B cell (primary cell): ENCODE data around the gene MXRA8. TPM values are rescaled to one million over a fixed set of nuclear protein-coding genes. Genes with fewer than 3 reads are reported as not detected.
A peak's percentile ranks its signal among the peaks of the same experiment; 100 is the strongest.

Experiments used
- ATAC-seq: fragments of 200-7000 bp; cut with Tn5 transposase; one replicate; pipeline ENCODE4 v1.10.0; 2021; ENCODE audit warnings: low read depth, mild to moderate bottlenecking, moderate number of reproducible peaks, moderate library complexity
- CTCF ChIA-PET: fragments of 350-600 bp; sonication (Branson Sonifier 250); formaldehyde crosslinking; loops from one replicate; lab custom pipeline; 2021; ENCODE audit warnings: antibody characterized with exemption, inconsistent platforms; lab: Charles Lee
- POLR2A ChIA-PET: fragments of 350-600 bp; sonication (Branson Sonifier 250); formaldehyde crosslinking; loops from one replicate; lab custom pipeline; 2021; ENCODE audit warnings: antibody characterized with exemption; lab: Charles Lee
- DNase-seq: peaks from one replicate; pipeline ENCODE4 v3.0.0; 2013
- H2AFZ ChIP-seq: 2 replicates; pipeline ENCODE4 v1.6.1; 2012; ENCODE audit warnings: mild to moderate bottlenecking, low read depth, low read length; ENCODE audit not compliant: insufficient read depth, poor library complexity, severe bottlenecking
- H3K27ac ChIP-seq, 2 donors: 1 replicate in 1 of 2; 2 replicates in 1 of 2; pipeline ENCODE4 v1.5.1; 2012 to 2013; ENCODE audit warnings: low read length in 2 of 2, mild to moderate bottlenecking in 2 of 2, moderate library complexity in 1 of 2
- H3K27me3 ChIP-seq, 4 experiments: fragments of 200-600 bp in 1 of 4; sonication (generic) in 1 of 4; replicated peaks in 1 of 4; 1 replicate in 2 of 4; 2 replicates in 2 of 4; pipeline versions ENCODE4 v1.6.1 to v1.7.0; 2013 to 2016; ENCODE audit warnings: low read length in 3 of 4, mild to moderate bottlenecking in 2 of 4, mixed read lengths in 1 of 4, moderate library complexity in 1 of 4; ENCODE audit not compliant: insufficient read depth in 4 of 4, control insufficient read depth in 3 of 4; ENCODE audit errors: control extremely low read depth in 1 of 4
- H3K36me3 ChIP-seq, 2 experiments: replicated peaks in 1 of 2; 1 replicate in 1 of 2; 2 replicates in 1 of 2; pipeline versions ENCODE4 v1.6.1 to v1.7.1; 2013; ENCODE audit warnings: low read length in 1 of 2; ENCODE audit not compliant: insufficient read depth in 2 of 2, control insufficient read depth in 1 of 2; ENCODE audit errors: control extremely low read depth in 1 of 2, extremely low read depth in 1 of 2
- H3K4me1 ChIP-seq, 2 donors: fragments of 200-600 bp in 1 of 2; sonication (generic) in 1 of 2; 1 replicate in 1 of 2; 2 replicates in 1 of 2; pipeline versions ENCODE4 v1.5.1 to v1.6.1; 2013 to 2017; ENCODE audit warnings: low read length in 2 of 2; ENCODE audit not compliant: control insufficient read depth in 2 of 2, insufficient read depth in 2 of 2
- H3K4me2 ChIP-seq: replicated peaks from 2 replicates; pipeline ENCODE3; 2012; ENCODE audit warnings: mild to moderate bottlenecking, low read depth, low read length; ENCODE audit not compliant: poor library complexity, severe bottlenecking
- H3K4me3 ChIP-seq, 5 experiments: fragments of 200-600 bp in 1 of 5; sonication (generic) in 1 of 5; 1 replicate in 3 of 5; 2 replicates in 2 of 5; pipeline versions ENCODE4 v1.5.1 to v1.7.0; 2011 to 2016; ENCODE audit warnings: low read length in 4 of 5, mild to moderate bottlenecking in 4 of 5, low read depth in 2 of 5, control low read depth in 1 of 5, moderate library complexity in 1 of 5; ENCODE audit not compliant: insufficient read depth in 1 of 5; ENCODE audit errors: control extremely low read depth in 1 of 5, extremely low read depth in 1 of 5
- H3K79me2 ChIP-seq: fragments of 200-600 bp; sonication (generic); one replicate; pipeline ENCODE4 v1.6.0; 2016; ENCODE audit warnings: low read length; ENCODE audit not compliant: control insufficient read depth, insufficient read depth
- H3K9ac ChIP-seq: fragments of 200-600 bp; sonication (generic); 2 replicates; pipeline ENCODE4 v1.6.1; 2017; ENCODE audit warnings: mild to moderate bottlenecking, low read length, moderate library complexity
- H3K9me3 ChIP-seq, 3 donors: one replicate each; pipeline versions ENCODE4 v1.6.1 to v1.7.1; 2013; ENCODE audit warnings: low read length in 2 of 3; ENCODE audit not compliant: control insufficient read depth in 2 of 3, insufficient read depth in 1 of 3; ENCODE audit errors: control extremely low read depth in 1 of 3
- H4K20me1 ChIP-seq: 2 replicates; pipeline ENCODE4 v1.6.0; 2012; ENCODE audit warnings: mild to moderate bottlenecking, low read length; ENCODE audit not compliant: insufficient read depth, control insufficient read depth, poor library complexity, severe bottlenecking
- H3K27ac Mint-ChIP-seq: one replicate; pipeline ENCODE4 v1.8.0; 2021; ENCODE audit warnings: mixed read lengths
- H3K27me3 Mint-ChIP-seq: one replicate; pipeline ENCODE4 v1.8.0; 2021; ENCODE audit warnings: mixed read lengths
- H3K4me1 Mint-ChIP-seq: one replicate; pipeline ENCODE4 v1.8.0; 2021; ENCODE audit warnings: mixed read lengths
- H3K4me3 Mint-ChIP-seq: one replicate; pipeline ENCODE4 v1.8.0; 2021; ENCODE audit warnings: mixed read lengths
- H3K9me3 Mint-ChIP-seq: one replicate; pipeline ENCODE4 v1.8.0; 2022; ENCODE audit warnings: mixed read lengths; ENCODE audit not compliant: insufficient read depth
- CTCF ChIP-seq: fragments of 200-600 bp; IDR thresholded peaks from one replicate; pipeline ENCODE4 v1.8.0; 2022; ENCODE audit warnings: antibody characterized with exemption, mild to moderate bottlenecking
- EZH2 ChIP-seq: IDR thresholded peaks from 2 replicates; pipeline ENCODE4 v1.6.1; 2012; ENCODE audit warnings: borderline replicate concordance, low read depth, mild to moderate bottlenecking, moderate library complexity, low read length; ENCODE audit not compliant: insufficient read depth, poor library complexity, severe bottlenecking
- WGBS: methylation state at CpG from one replicate; pipeline ENCODE4 v1.1.5; 2013; ENCODE audit warnings: missing lambda C conversion rate; ENCODE audit not compliant: insufficient coverage; 5-methylcytosine and 5-hydroxymethylcytosine counted together
- intact Hi-C: fragments of 100-400 bp; cut with micrococcal nuclease; formaldehyde crosslinking; loops from one replicate; pipeline ENCODE4 v1.10.0; 2022
- polyA plus RNA-seq: library from polyadenylated mRNA; depleted of rRNA; stranded (reverse); fragments of >200 nt; gene quantifications from 2 replicates; pipeline ENCODE4 v1.2.3, GENCODE V29; 2012
- total RNA-seq, 2 donors: library from RNA; stranded (reverse); fragments of 120-200 nt in 1 of 2; gene quantifications; 1 replicate in 1 of 2; 2 replicates in 1 of 2; pipeline versions ENCODE4 v1.2.3 to v1.2.4, GENCODE V29; 2013 to 2022

MXRA8 gene
- total and polyA plus RNA-seq, 2 donors (not counting 1 experiment from before 2014, with no cell fraction given), result 0.10 TPM; not detected in 1

DNA sequence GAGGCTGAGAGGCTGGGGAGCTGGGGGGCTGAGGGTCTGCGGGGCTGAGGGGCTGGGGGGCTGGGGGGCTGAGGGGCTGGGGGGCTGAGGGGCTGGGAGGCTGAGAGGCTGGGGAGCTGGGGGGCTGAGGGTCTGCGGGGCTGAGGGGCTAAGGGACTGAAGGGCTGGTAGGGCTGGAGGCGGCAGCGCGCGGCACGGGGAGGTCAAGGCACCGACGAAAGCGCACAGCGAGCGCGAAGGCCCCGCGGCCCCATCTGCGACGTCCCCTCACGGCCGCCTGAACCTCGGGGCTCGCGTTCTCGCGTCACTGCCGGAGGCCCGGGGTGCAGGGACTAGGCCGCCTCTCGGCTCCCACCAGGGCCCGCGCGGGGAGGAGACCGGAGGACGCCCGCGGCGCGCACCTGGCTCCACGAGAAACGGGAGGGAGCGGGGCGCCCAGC, 34.3 kb downstream of the MXRA8 start:
- ChIA-PET CTCF (no interaction called here), POLR2A (no interaction called here)
- WGBS, result under 1% methylated on average over 39 of the region's 41 CpGs
- Histone ChIP-seq H2AFZ (peak overlapping the region; percentile 84), H3K4me1 (peaks cover 20 to 32% of the 10 kb centered on the region in 2 donors), H3K9ac (peak overlapping the region; percentile 95), H3K27me3 (no peaks in the 10 kb centered on the region), H3K27ac (peak overlapping the region in 1 of 2 donors; percentile 74), H3K9me3 (no peaks in the 10 kb centered on the region), H3K4me3 (peak overlapping the region; percentile 31 to 84 (median 74)), H3K4me2 (peak overlapping the region; percentile 99), H3K79me2 (peaks cover 62% of the 10 kb centered on the region), H4K20me1 (peaks cover 57% of the 10 kb centered on the region), H3K36me3 (peaks cover 0 to 17% of the 10 kb centered on the region in 2 experiments)
- H3K27ac Mint-ChIP-seq, result no peak overlapping the region
- no peaks in the 10 kb centered on the region for H3K27me3 Mint-ChIP-seq
- DNase-seq (no peak), ATAC-seq (peak; percentile 25)
- intact Hi-C loops, result loop anchor here (1.0 kb wide), 4 partner anchors 16 to 208 kb away; partner anchors contain the start of genes C1orf159, DVL1, PUSL1 and UBE2J2
- TF ChIP-seq EZH2 (no peak), CTCF (no peak)
- H3K4me1 Mint-ChIP-seq, result peaks cover 29% of the 10 kb centered on the region
- peak overlapping the region; percentile 90 for H3K4me3 Mint-ChIP-seq
- no peaks in the 10 kb centered on the region for H3K9me3 Mint-ChIP-seq

DNA sequence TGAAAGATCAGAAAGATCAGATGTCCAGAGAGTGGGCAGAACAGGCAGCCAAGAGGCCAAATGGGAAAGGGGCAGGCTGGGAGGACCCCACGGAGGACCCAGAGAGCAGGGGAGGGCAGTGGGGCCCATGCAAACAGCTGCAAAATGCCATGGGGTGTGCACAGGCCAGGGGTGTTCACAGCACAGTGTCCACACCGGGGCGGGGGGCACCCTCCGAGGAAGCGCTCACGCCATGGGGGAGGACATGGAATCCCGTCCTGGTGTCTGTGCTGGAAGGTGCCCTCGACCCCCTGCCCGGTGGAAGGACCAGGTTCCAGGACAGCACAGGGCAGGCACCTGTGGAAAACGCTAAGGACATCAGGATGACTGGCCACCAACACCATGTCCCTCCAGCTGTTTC, 35.4 kb downstream of the MXRA8 start:
- TF ChIP-seq CTCF, result no peak
- no peak for TF ChIP-seq EZH2
- DNase-seq (no peak), ATAC-seq (no peak)
- Histone ChIP-seq H3K4me1 (peaks cover 20 to 32% of the 10 kb centered on the region in 2 donors), H3K79me2 (peaks cover 63% of the 10 kb centered on the region), H3K36me3 (peaks cover 0 to 23% of the 10 kb centered on the region in 2 experiments), H4K20me1 (peaks cover 62% of the 10 kb centered on the region), H3K27ac (no peak overlapping the region), H2AFZ (no peak overlapping the region), H3K4me3 (no peak overlapping the region), H3K9ac (no peak overlapping the region), H3K9me3 (no peaks in the 10 kb centered on the region), H3K27me3 (no peaks in the 10 kb centered on the region), H3K4me2 (peak overlapping the region; percentile 33)
- 94% methylated on average over 10 of the region's 10 CpGs for WGBS
- ChIA-PET CTCF (no interaction called here), POLR2A (interaction anchor here (0.6 kb wide), 1 partner anchor 9 kb away, joined by 12 read pairs; no protein-coding TSS in a partner anchor)
- H3K27ac Mint-ChIP-seq, result peak overlapping the region; percentile 81
- peaks cover 29% of the 10 kb centered on the region for H3K4me1 Mint-ChIP-seq
- H3K9me3 Mint-ChIP-seq, result no peaks in the 10 kb centered on the region
- peak overlapping the region; percentile 93 for H3K4me3 Mint-ChIP-seq
- intact Hi-C loops, result no loop called here
- no peaks in the 10 kb centered on the region for H3K27me3 Mint-ChIP-seq
